Measurements from ENCODE around the gene CTNNA2.
"Not testable (repeated sequence)": the region's sequence is repeated elsewhere in the genome, so short reads cannot be mapped to it uniquely, and the experiment has no call there.

DNA sequence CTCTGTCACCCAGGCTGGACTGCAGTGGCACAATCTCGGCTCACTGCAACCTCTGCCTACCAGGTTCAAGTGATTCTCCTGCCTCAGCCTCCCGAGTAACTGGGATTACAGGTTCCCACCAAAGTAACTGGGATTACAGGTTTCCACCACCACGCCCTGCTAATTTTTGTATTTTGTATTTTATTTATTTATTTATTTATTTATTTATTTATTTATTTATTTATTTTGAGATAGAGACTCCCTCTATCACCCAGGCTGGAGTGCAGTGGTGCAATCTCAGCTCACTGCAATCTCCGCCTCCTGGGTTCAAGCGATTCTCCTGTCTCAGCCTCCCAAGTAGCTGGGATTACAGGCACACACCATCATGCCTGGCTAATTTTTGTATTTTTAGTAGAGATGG, 633.9 kb downstream of the CTNNA2 start:
- not testable (repeated sequence) for TF ChIP-seq POLR2A, CTCF (IDR thresholded peaks at IDR 0.05)
